Measurements from ENCODE around the gene ABCG5. TPM values are rescaled to one million over a fixed set of nuclear protein-coding genes. Genes with fewer than 3 reads are reported as not detected.

ABCG5 gene
- polyA plus RNA-seq, 3 donors = 0.44 to 0.91 (median 0.55) TPM

GRCh38 chr2:43774617-43775016, 64.0 kb downstream of the ABCG5 start:
- no peak for DNase-seq (ENCODE audit: extremely low read depth in 1 of 11, low read depth in 9 of 11, low spot score in 4 of 11)

- DNase-seq (ENCODE audit: extremely low read depth in 1 of 11, low read depth in 9 of 11, low spot score in 4 of 11) = peak; percentile 80 to 93 (median 87)
These were observed 64.6 kb downstream of the ABCG5 start, which contains the start of gene DYNC2LI1 for GRCh38 chr2:43773876-43774613. DYNC2LI1 (plus strand) TSS chr2:43774039; CDS start chr2:43774139, 100 bp downstream.

- DNase-seq (ENCODE audit: extremely low read depth in 1 of 11, low read depth in 9 of 11, low spot score in 4 of 11) = peak in 1 of 11 donors; percentile 57
These were observed 72.6 kb downstream of the ABCG5 start for GRCh38 chr2:43766006-43766405.

GRCh38 chr2:43764086-43764705, 74.4 kb downstream of the ABCG5 start:
- DNase-seq (ENCODE audit: extremely low read depth in 1 of 11, low read depth in 9 of 11, low spot score in 4 of 11) = no peak

GRCh38 chr2:43763091-43763490, 75.5 kb downstream of the ABCG5 start:
- DNase-seq (ENCODE audit: extremely low read depth in 1 of 11, low read depth in 9 of 11, low spot score in 4 of 11) = no peak

Other genes with a start within 250 kb of the ABCG5 start
- gene THADA, start 242.8 kb downstream of the ABCG5 start, polyA plus RNA-seq (ENCODE audit: insufficient read length in 3 of 3) = 10 to 100 TPM; 31.0 to 43.5 (median 34.5) TPM
- gene PLEKHH2, start 201.6 kb downstream of the ABCG5 start, polyA plus RNA-seq (ENCODE audit: insufficient read length in 3 of 3) = 10 to 100 TPM; 25.3 to 67.5 (median 35.1) TPM
- gene C1GALT1C1L, start 162.4 kb downstream of the ABCG5 start, polyA plus RNA-seq (ENCODE audit: insufficient read length in 3 of 3) = 1 to 10 TPM; 3.0 to 5.0 (median 4.0) TPM
- 10 to 100 TPM; 52.0 to 98.9 (median 81.2) TPM for gene DYNC2LI1, start 64.8 kb downstream of the ABCG5 start, polyA plus RNA-seq (ENCODE audit: insufficient read length in 3 of 3)
- gene ABCG8, start 132 bp upstream of the ABCG5 start, polyA plus RNA-seq (ENCODE audit: insufficient read length in 3 of 3) = 1 to 10 TPM in 1 of 3 donors, under 1 TPM in 2; 0.75 to 1.2 (median 0.84) TPM
- 100 to 1,000 TPM; 105 to 122 (median 121) TPM for gene LRPPRC, start 157.2 kb upstream of the ABCG5 start, polyA plus RNA-seq (ENCODE audit: insufficient read length in 3 of 3)

All from renal cortex interstitium (tissue), 11 donors.